Activated gamma-delta T cell (primary cell): ENCODE results near the gene CPLANE2.
"Not testable (repeated sequence)": the region's sequence is repeated elsewhere in the genome, so short reads cannot be mapped to it uniquely, and the experiment has no call there.

Source experiments
- DNase-seq: peaks from one replicate; lab custom pipeline; 2025; lab: John Stamatoyannopoulos, UW
- total RNA-seq, 2 donors: gene quantifications; one replicate each; lab custom pipeline; 2026; lab: John Stamatoyannopoulos, UW

Gene CPLANE2
- total RNA-seq, result 6.1 to 6.5 reads per million in 2 donors

GRCh38 chr1:16236511-16237342, at the start of gene CPLANE2:
Gene CPLANE2 (minus strand): TSS chr1:16237183. CDS start chr1:16236742, 441 bp downstream.
- peak; percentile 97 for DNase-seq

- no peak for DNase-seq
Observed at GRCh38 chr1:16286122-16286521, 49.1 kb upstream of the CPLANE2 start.

GRCh38 chr1:16281765-16282164, 44.8 kb upstream of the CPLANE2 start:
- DNase-seq, result no peak

GRCh38 chr1:16279186-16279585, 42.2 kb upstream of the CPLANE2 start:
- DNase-seq, result no peak

- no peak for DNase-seq
Observed at GRCh38 chr1:16276302-16277030, 39.5 kb upstream of the CPLANE2 start.

GRCh38 chr1:16275591-16275990, 38.6 kb upstream of the CPLANE2 start:
- DNase-seq, result no peak

GRCh38 chr1:16267690-16268180, 30.8 kb upstream of the CPLANE2 start:
- DNase-seq, result no peak

- DNase-seq, result no peak
Observed at GRCh38 chr1:16266411-16267118, 29.6 kb upstream of the CPLANE2 start.

GRCh38 chr1:16262067-16262466, 25.1 kb upstream of the CPLANE2 start:
- no peak for DNase-seq

GRCh38 chr1:16260814-16261213, 23.8 kb upstream of the CPLANE2 start:
- DNase-seq, result no peak

- DNase-seq, result no peak
Observed at GRCh38 chr1:16258591-16259135, 21.7 kb upstream of the CPLANE2 start.

- no peak for DNase-seq
Observed at GRCh38 chr1:16257968-16258367, 21.0 kb upstream of the CPLANE2 start.

GRCh38 chr1:16257556-16257955, 20.6 kb upstream of the CPLANE2 start:
- DNase-seq, result not testable (repeated sequence)

GRCh38 chr1:16256478-16256877, 19.5 kb upstream of the CPLANE2 start:
- DNase-seq, result no peak

- no peak for DNase-seq
Observed at GRCh38 chr1:16254263-16254928, 17.4 kb upstream of the CPLANE2 start.

- no peak for DNase-seq
Observed at GRCh38 chr1:16253332-16253922, 16.4 kb upstream of the CPLANE2 start.

- DNase-seq, result no peak
Observed at GRCh38 chr1:16252912-16253311, 15.9 kb upstream of the CPLANE2 start.

- no peak for DNase-seq
Observed at GRCh38 chr1:16251381-16251780, 14.4 kb upstream of the CPLANE2 start.

- no peak for DNase-seq
Observed at GRCh38 chr1:16250524-16251251, 13.7 kb upstream of the CPLANE2 start.

GRCh38 chr1:16249596-16250241, 12.7 kb upstream of the CPLANE2 start:
- DNase-seq, result no peak
